Mucosa of descending colon (tissue), 3 donors: Measurements from ENCODE around the gene SEMA4C. TPM values are rescaled to one million over a fixed set of nuclear protein-coding genes. Genes with fewer than 3 reads are reported as not detected.
"Not testable (repeated sequence)": the region's sequence is repeated elsewhere in the genome, so short reads cannot be mapped to it uniquely, and the experiment has no call there.

Source experiments
- ATAC-seq: fragments of 200-7000 bp; cut with Tn5 transposase; one replicate; pipeline ENCODE4 v1.9.1; 2020; ENCODE audit warnings: mild to moderate bottlenecking, moderate library complexity
- DNase-seq, 3 donors: peaks; one replicate each; pipeline ENCODE4 v3.0.0-alpha.2; 2020
- H3K36me3 ChIP-seq: fragments of 200-600 bp; one replicate; pipeline ENCODE4 v1.8.0; 2021; ENCODE audit warnings: low read depth, mild to moderate bottlenecking
- H3K4me1 ChIP-seq: fragments of 200-600 bp; one replicate; pipeline ENCODE4 v1.8.0; 2021; ENCODE audit warnings: low read depth, mild to moderate bottlenecking
- H3K4me3 ChIP-seq: fragments of 200-600 bp; one replicate; pipeline ENCODE4 v1.8.0; 2021; ENCODE audit warnings: mild to moderate bottlenecking
- H3K9me3 ChIP-seq: fragments of 200-600 bp; one replicate; pipeline ENCODE4 v1.8.0; 2021; ENCODE audit warnings: mild to moderate bottlenecking
- CTCF ChIP-seq: fragments of 200-600 bp; IDR thresholded peaks from one replicate; pipeline ENCODE4 v1.8.0; 2022; ENCODE audit warnings: antibody characterized with exemption, mild to moderate bottlenecking
- intact Hi-C, 2 donors: fragments of 100-400 bp; cut with DNase I in 1 of 2; cut with micrococcal nuclease in 1 of 2; formaldehyde crosslinking; loops; one replicate each; pipeline versions ENCODE4 v1.11.0 to v1.11.1; 2022; cut with DNase I, micrococcal nuclease
- total RNA-seq, 3 donors: library from RNA; stranded (reverse); fragmentation: NEBNext Ultra II Directional in 2 of 3; extraction: Animal tissue kit (Norgen Biotek cat#: 25700) in 2 of 3; gene quantifications; one replicate each; pipeline versions ENCODE4 v1.2.1 to v1.2.4, GENCODE V29; 2021 to 2023
- donor health status: DM: no; HTN: no; CAD: no; lungs with moderate emphysema.
- donor health status: DM: no; HTN: no; CAD: no.
- donor health status: DM: no; HTN: yes; CAD: no.

The SEMA4C gene
- total RNA-seq, 3 donors from 2014 or later, result 14.4 to 83.8 (median 17.5) TPM

GRCh38 chr2:96890726-96891385 lies 21.0 kb upstream of the SEMA4C start:
- ATAC-seq (no peak), DNase-seq (no peak)
- no peaks in the 10 kb centered on the region for H3K36me3 ChIP-seq
- TF ChIP-seq CTCF, result no peak
- peaks cover 24% of the 10 kb centered on the region for H3K4me1 ChIP-seq
- H3K9me3 ChIP-seq, result no peaks in the 10 kb centered on the region
- intact Hi-C loops, result no loop called here
- H3K4me3 ChIP-seq, result no peak overlapping the region

GRCh38 chr2:96890252-96890651 lies 20.4 kb upstream of the SEMA4C start:
- peaks cover 18% of the 10 kb centered on the region for H3K4me1 ChIP-seq
- no peak overlapping the region for H3K4me3 ChIP-seq
- TF ChIP-seq CTCF, result no peak
- no peak for ATAC-seq
- no peaks in the 10 kb centered on the region for H3K9me3 ChIP-seq
- H3K36me3 ChIP-seq, result no peaks in the 10 kb centered on the region
- DNase-seq, result no peak
- intact Hi-C loops, result no loop called here

GRCh38 chr2:96889502-96889901 lies 19.6 kb upstream of the SEMA4C start:
- intact Hi-C loops, ATAC-seq, H3K36me3 ChIP-seq, DNase-seq, H3K4me3 ChIP-seq, H3K9me3 ChIP-seq: not testable (repeated sequence)
- H3K4me1 ChIP-seq, result peaks cover 18% of the 10 kb centered on the region

GRCh38 chr2:96888072-96889011 lies 18.5 kb upstream of the SEMA4C start:
- TF ChIP-seq CTCF, result no peak
- ATAC-seq, result peak; percentile 90
- Histone ChIP-seq H3K4me1 (peaks cover 18% of the 10 kb centered on the region), H3K36me3 (no peaks in the 10 kb centered on the region), H3K4me3 (no peak overlapping the region), H3K9me3 (no peaks in the 10 kb centered on the region)
- peak; percentile 75 to 83 (median 79) for DNase-seq
- intact Hi-C loops, result no loop called here

GRCh38 chr2:96887493-96888012 lies 17.7 kb upstream of the SEMA4C start:
- DNase-seq (no peak), ATAC-seq (no peak)
- Histone ChIP-seq H3K4me1 (peaks cover 18% of the 10 kb centered on the region), H3K9me3 (no peaks in the 10 kb centered on the region), H3K4me3 (no peak overlapping the region), H3K36me3 (no peaks in the 10 kb centered on the region)
- intact Hi-C loops, result no loop called here
- TF ChIP-seq CTCF, result no peak
